Esophagus squamous epithelium (tissue), 4 donors: Measurements from ENCODE around the gene ATP9B.

ENCODE experiments used
- POLR2A ChIP-seq, 4 donors: fragments of 450-650 bp; IDR thresholded peaks; one replicate each; pipeline ENCODE4 v1.6.1; 2017; ENCODE audit warnings: antibody characterized with exemption in 4 of 4, mild to moderate bottlenecking in 4 of 4, moderate library complexity in 3 of 4
- TF ChIP-seq, protein P1 (sequence below), 6 experiments: fragments of 450-650 bp in 4 of 6; fragments of 200-600 bp in 2 of 6; sonication (generic) in 2 of 6; IDR thresholded peaks; one replicate each; pipeline ENCODE4 v1.5.1; 2016 to 2019; ENCODE audit warnings: antibody characterized with exemption in 6 of 6, mild to moderate bottlenecking in 4 of 6, moderate library complexity in 4 of 6

DNA sequence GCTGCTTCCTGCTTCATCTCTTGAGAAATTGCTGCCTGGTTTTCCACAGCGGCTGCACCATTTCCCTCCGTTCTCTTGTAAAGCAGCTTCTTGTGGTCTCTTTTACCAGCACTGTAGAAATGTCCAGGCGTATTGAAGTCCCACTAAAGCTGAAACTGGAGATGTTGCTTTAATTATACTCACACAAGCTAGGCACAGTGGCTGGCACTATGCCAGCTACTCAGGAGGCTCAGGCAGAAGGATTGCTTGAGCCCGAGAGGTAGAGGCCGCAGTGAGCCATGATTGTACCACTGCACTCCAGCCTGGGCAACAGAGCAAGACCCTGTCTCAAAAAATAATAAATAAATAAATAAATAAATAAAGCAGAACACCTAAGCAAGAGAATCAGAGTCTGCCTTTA lies 19.2 kb upstream of the ATP9B start:
- TF ChIP-seq, protein P1, sequence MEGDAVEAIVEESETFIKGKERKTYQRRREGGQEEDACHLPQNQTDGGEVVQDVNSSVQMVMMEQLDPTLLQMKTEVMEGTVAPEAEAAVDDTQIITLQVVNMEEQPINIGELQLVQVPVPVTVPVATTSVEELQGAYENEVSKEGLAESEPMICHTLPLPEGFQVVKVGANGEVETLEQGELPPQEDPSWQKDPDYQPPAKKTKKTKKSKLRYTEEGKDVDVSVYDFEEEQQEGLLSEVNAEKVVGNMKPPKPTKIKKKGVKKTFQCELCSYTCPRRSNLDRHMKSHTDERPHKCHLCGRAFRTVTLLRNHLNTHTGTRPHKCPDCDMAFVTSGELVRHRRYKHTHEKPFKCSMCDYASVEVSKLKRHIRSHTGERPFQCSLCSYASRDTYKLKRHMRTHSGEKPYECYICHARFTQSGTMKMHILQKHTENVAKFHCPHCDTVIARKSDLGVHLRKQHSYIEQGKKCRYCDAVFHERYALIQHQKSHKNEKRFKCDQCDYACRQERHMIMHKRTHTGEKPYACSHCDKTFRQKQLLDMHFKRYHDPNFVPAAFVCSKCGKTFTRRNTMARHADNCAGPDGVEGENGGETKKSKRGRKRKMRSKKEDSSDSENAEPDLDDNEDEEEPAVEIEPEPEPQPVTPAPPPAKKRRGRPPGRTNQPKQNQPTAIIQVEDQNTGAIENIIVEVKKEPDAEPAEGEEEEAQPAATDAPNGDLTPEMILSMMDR (IDR thresholded peaks at IDR 0.05) = no peak
- TF ChIP-seq POLR2A (IDR thresholded peaks at IDR 0.05) = no peak
